HepG2 (cell line): ENCODE data around the gene TSNAXIP1. TPM values are rescaled to one million over a fixed set of nuclear protein-coding genes. Genes with fewer than 3 reads are reported as not detected.

Source experiments
- DPF2 ChIP-seq: sonication (generic); formaldehyde crosslinking; IDR thresholded peaks from 2 replicates; pipeline ENCODE4 v1.4.0; 2020; ENCODE audit warnings: mild to moderate bottlenecking, low read depth, missing genetic modification reagents, borderline replicate concordance
- GTF2F1 ChIP-seq: fragments of 150-350 bp; IDR thresholded peaks from 2 replicates; pipeline ENCODE4 v1.6.1; 2014; ENCODE audit warnings: low read length
- ISX ChIP-seq: sonication (generic); formaldehyde crosslinking; conservative IDR thresholded peaks from 2 replicates; pipeline ENCODE4 v1.5.0; 2020; ENCODE audit warnings: missing genetic modification reagents
- KLF16 ChIP-seq, 2 experiments: sonication (generic) in 1 of 2; formaldehyde crosslinking in 1 of 2; IDR thresholded peaks; 2 replicates each; pipeline versions ENCODE4 v1.6.1 to v1.8.0; 2016 to 2023; ENCODE audit warnings: missing genetic modification reagents in 2 of 2, missing compliant biosample characterization in 1 of 2
- RBAK ChIP-seq: sonication (generic); formaldehyde crosslinking; IDR thresholded peaks from 2 replicates; pipeline ENCODE4 v1.5.1; 2020; ENCODE audit warnings: mild to moderate bottlenecking, missing genetic modification reagents
- SP1 ChIP-seq, 2 experiments: fragments of 450-650 bp in 1 of 2; sonication (generic) in 1 of 2; formaldehyde crosslinking in 1 of 2; IDR thresholded peaks; 2 replicates each; pipeline versions ENCODE4 v1.4.0 to v1.6.1; 2016 to 2020; ENCODE audit warnings: missing genetic modification reagents in 1 of 2
- UBTF ChIP-seq: sonication (generic); formaldehyde crosslinking; IDR thresholded peaks from 2 replicates; pipeline ENCODE4 v1.4.0; 2020; ENCODE audit warnings: mild to moderate bottlenecking, missing genetic modification reagents
- ZNF12 ChIP-seq: sonication (generic); formaldehyde crosslinking; IDR thresholded peaks from 2 replicates; pipeline ENCODE4 v1.5.0; 2020; ENCODE audit warnings: missing genetic modification reagents
- ZNF251 ChIP-seq: sonication (generic); formaldehyde crosslinking; IDR thresholded peaks from 2 replicates; pipeline ENCODE4 v1.9.0; 2021; ENCODE audit warnings: mild to moderate bottlenecking, missing genetic modification reagents
- ZNF383 ChIP-seq: sonication (generic); formaldehyde crosslinking; IDR thresholded peaks from 2 replicates; pipeline ENCODE4 v1.4.0; 2020; ENCODE audit warnings: missing genetic modification reagents, mild to moderate bottlenecking, borderline replicate concordance
- ZNF558 ChIP-seq: sonication (generic); formaldehyde crosslinking; IDR thresholded peaks from 2 replicates; pipeline ENCODE4 v1.9.0; 2022; ENCODE audit warnings: mild to moderate bottlenecking, missing genetic modification reagents, borderline replicate concordance
- polyA plus RNA-seq, 8 experiments: library from polyadenylated mRNA; depleted of rRNA in 3 of 8; stranded (reverse) in 7 of 8; unstranded in 1 of 8; fragments of >200 nt; fragmentation: Illumina TruSeq in 4 of 8; extraction: Trizol in 4 of 8; gene quantifications; 2 replicates each; pipeline versions ENCODE4 v1.2.1 to v1.2.3, GENCODE V29; 2011 to 2016; ENCODE audit warnings: low read depth in 4 of 8, missing spikeins in 1 of 8, mixed read lengths in 1 of 8; ENCODE audit not compliant: insufficient read depth in 1 of 8
- total RNA-seq, 5 experiments: library from RNA; depleted of rRNA; stranded (reverse); fragments of >200 nt; fragmentation: Illumina TruSeq; extraction: Trizol; gene quantifications; 2 replicates each; pipeline ENCODE4 v1.2.3, GENCODE V29; 2016; ENCODE audit warnings: low read depth in 1 of 5
- TF ChIP-seq, protein P1 (sequence below): sonication (generic); formaldehyde crosslinking; IDR thresholded peaks from 2 replicates; pipeline ENCODE4 v1.5.0; 2020; ENCODE audit warnings: mild to moderate bottlenecking, missing genetic modification reagents, borderline replicate concordance
- TF ChIP-seq, protein P2 (sequence below): sonication (generic); formaldehyde crosslinking; IDR thresholded peaks from 2 replicates; pipeline ENCODE4 v1.5.0; 2020; ENCODE audit warnings: missing genetic modification reagents
- TF ChIP-seq, protein P3 (sequence below): sonication (generic); formaldehyde crosslinking; IDR thresholded peaks from 2 replicates; pipeline ENCODE4 v1.4.0; 2020; ENCODE audit warnings: missing genetic modification reagents

TSNAXIP1 gene
- total and polyA plus RNA-seq, 2 of the 13 experiments (the other 11 are each of a cell fraction or from before 2014, with no cell fraction given): 0.37 to 0.86 TPM

GRCh38 chr16:67842509-67843342 lies 36.0 kb downstream of the TSNAXIP1 start (continued):
- TF ChIP-seq, protein P1, sequence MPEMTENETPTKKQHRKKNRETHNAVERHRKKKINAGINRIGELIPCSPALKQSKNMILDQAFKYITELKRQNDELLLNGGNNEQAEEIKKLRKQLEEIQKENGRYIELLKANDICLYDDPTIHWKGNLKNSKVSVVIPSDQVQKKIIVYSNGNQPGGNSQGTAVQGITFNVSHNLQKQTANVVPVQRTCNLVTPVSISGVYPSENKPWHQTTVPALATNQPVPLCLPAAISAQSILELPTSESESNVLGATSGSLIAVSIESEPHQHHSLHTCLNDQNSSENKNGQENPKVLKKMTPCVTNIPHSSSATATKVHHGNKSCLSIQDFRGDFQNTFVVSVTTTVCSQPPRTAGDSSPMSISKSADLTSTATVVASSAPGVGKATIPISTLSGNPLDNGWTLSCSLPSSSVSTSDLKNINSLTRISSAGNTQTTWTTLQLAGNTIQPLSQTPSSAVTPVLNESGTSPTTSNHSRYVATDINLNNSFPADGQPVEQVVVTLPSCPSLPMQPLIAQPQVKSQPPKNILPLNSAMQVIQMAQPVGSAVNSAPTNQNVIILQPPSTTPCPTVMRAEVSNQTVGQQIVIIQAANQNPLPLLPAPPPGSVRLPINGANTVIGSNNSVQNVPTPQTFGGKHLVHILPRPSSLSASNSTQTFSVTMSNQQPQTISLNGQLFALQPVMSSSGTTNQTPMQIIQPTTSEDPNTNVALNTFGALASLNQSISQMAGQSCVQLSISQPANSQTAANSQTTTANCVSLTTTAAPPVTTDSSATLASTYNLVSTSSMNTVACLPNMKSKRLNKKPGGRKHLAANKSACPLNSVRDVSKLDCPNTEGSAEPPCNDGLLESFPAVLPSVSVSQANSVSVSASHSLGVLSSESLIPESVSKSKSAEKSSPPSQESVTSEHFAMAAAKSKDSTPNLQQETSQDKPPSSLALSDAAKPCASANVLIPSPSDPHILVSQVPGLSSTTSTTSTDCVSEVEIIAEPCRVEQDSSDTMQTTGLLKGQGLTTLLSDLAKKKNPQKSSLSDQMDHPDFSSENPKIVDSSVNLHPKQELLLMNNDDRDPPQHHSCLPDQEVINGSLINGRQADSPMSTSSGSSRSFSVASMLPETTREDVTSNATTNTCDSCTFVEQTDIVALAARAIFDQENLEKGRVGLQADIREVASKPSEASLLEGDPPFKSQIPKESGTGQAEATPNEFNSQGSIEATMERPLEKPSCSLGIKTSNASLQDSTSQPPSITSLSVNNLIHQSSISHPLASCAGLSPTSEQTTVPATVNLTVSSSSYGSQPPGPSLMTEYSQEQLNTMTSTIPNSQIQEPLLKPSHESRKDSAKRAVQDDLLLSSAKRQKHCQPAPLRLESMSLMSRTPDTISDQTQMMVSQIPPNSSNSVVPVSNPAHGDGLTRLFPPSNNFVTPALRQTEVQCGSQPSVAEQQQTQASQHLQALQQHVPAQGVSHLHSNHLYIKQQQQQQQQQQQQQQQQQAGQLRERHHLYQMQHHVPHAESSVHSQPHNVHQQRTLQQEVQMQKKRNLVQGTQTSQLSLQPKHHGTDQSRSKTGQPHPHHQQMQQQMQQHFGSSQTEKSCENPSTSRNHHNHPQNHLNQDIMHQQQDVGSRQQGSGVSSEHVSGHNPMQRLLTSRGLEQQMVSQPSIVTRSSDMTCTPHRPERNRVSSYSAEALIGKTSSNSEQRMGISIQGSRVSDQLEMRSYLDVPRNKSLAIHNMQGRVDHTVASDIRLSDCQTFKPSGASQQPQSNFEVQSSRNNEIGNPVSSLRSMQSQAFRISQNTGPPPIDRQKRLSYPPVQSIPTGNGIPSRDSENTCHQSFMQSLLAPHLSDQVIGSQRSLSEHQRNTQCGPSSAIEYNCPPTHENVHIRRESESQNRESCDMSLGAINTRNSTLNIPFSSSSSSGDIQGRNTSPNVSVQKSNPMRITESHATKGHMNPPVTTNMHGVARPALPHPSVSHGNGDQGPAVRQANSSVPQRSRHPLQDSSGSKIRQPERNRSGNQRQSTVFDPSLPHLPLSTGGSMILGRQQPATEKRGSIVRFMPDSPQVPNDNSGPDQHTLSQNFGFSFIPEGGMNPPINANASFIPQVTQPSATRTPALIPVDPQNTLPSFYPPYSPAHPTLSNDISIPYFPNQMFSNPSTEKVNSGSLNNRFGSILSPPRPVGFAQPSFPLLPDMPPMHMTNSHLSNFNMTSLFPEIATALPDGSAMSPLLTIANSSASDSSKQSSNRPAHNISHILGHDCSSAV: no peak
- no peak for TF ChIP-seq KLF16 (CRISPR knock-in tag; IDR thresholded peaks at IDR 0.05)
- TF ChIP-seq, protein P2, sequence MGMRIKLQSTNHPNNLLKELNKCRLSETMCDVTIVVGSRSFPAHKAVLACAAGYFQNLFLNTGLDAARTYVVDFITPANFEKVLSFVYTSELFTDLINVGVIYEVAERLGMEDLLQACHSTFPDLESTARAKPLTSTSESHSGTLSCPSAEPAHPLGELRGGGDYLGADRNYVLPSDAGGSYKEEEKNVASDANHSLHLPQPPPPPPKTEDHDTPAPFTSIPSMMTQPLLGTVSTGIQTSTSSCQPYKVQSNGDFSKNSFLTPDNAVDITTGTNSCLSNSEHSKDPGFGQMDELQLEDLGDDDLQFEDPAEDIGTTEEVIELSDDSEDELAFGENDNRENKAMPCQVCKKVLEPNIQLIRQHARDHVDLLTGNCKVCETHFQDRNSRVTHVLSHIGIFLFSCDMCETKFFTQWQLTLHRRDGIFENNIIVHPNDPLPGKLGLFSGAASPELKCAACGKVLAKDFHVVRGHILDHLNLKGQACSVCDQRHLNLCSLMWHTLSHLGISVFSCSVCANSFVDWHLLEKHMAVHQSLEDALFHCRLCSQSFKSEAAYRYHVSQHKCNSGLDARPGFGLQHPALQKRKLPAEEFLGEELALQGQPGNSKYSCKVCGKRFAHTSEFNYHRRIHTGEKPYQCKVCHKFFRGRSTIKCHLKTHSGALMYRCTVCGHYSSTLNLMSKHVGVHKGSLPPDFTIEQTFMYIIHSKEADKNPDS (CRISPR knock-in tag): peak; percentile 82; the same call in 1 of the 2 replicates
- TF ChIP-seq SP1 (IDR thresholded peaks at IDR 0.05): no peak
- no peak; the same call in 1 of the 2 replicates for TF ChIP-seq SP1 (CRISPR knock-in tag; IDR thresholded peaks at IDR 0.05)
- TF ChIP-seq ZNF12 (CRISPR knock-in tag): peak; percentile 39; the same call in 1 of the 2 replicates
- TF ChIP-seq ZNF251 (CRISPR knock-in tag): no peak
- TF ChIP-seq RBAK: no peak
- TF ChIP-seq, protein P3, sequence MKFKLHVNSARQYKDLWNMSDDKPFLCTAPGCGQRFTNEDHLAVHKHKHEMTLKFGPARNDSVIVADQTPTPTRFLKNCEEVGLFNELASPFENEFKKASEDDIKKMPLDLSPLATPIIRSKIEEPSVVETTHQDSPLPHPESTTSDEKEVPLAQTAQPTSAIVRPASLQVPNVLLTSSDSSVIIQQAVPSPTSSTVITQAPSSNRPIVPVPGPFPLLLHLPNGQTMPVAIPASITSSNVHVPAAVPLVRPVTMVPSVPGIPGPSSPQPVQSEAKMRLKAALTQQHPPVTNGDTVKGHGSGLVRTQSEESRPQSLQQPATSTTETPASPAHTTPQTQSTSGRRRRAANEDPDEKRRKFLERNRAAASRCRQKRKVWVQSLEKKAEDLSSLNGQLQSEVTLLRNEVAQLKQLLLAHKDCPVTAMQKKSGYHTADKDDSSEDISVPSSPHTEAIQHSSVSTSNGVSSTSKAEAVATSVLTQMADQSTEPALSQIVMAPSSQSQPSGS: no peak
- TF ChIP-seq ISX: no peak
- TF ChIP-seq UBTF (CRISPR knock-in tag): peak; percentile 95
- no peak for TF ChIP-seq GTF2F1
- TF ChIP-seq ZNF558 (CRISPR knock-in tag): 0 out of 2 replicates have a peak, but pooled peaks have one; percentile 49
- no peak for TF ChIP-seq ZNF383 (CRISPR knock-in tag)
- TF ChIP-seq DPF2 (CRISPR knock-in tag): no peak
